Smooth muscle cell (in vitro differentiated cells): Measurements from ENCODE around the gene UBE2F. TPM values are rescaled to one million over a fixed set of nuclear protein-coding genes. Genes with fewer than 3 reads are reported as not detected.

Experiments used
- DNase-seq: peaks from one replicate; lab custom pipeline; 2025; ENCODE audit not compliant: unreplicated experiment; lab: John Stamatoyannopoulos, UW
- H2AFZ ChIP-seq: fragments of 200-600 bp; sonication (generic); 2 replicates; pipeline ENCODE4 v1.6.0; 2016; ENCODE audit warnings: antibody characterized with exemption, low read depth, mild to moderate bottlenecking
- H3F3A ChIP-seq: fragments of 200-600 bp; sonication (generic); 2 replicates; pipeline ENCODE4 v1.6.0; 2017; ENCODE audit warnings: antibody characterized with exemption, low read depth
- H3K27ac ChIP-seq: fragments of 200-600 bp; sonication (generic); 2 replicates; pipeline ENCODE4 v1.5.1; 2016; ENCODE audit warnings: low read depth, mild to moderate bottlenecking
- H3K27me3 ChIP-seq: fragments of 200-600 bp; sonication (generic); 2 replicates; pipeline ENCODE4 v1.6.1; 2016; ENCODE audit warnings: low read depth, mild to moderate bottlenecking
- H3K36me3 ChIP-seq: fragments of 200-600 bp; sonication (generic); 2 replicates; pipeline ENCODE4 v1.5.1; 2016; ENCODE audit warnings: low read depth
- H3K4me1 ChIP-seq: fragments of 200-600 bp; sonication (generic); 2 replicates; pipeline ENCODE4 v1.5.1; 2016; ENCODE audit warnings: low read depth
- H3K4me2 ChIP-seq: fragments of 200-600 bp; sonication (generic); 2 replicates; pipeline ENCODE4 v1.6.0; 2016; ENCODE audit warnings: mild to moderate bottlenecking
- H3K4me3 ChIP-seq: fragments of 200-600 bp; sonication (generic); 2 replicates; pipeline ENCODE4 v1.5.1; 2016; ENCODE audit warnings: mild to moderate bottlenecking
- H3K79me2 ChIP-seq: fragments of 200-600 bp; sonication (generic); 2 replicates; pipeline ENCODE4 v1.6.0; 2016; ENCODE audit warnings: low read depth, mild to moderate bottlenecking
- H3K9ac ChIP-seq: fragments of 200-600 bp; sonication (generic); 2 replicates; pipeline ENCODE4 v1.6.0; 2016; ENCODE audit warnings: low read depth
- H3K9me3 ChIP-seq: fragments of 200-600 bp; sonication (generic); replicated peaks from 2 replicates; pipeline ENCODE4 v1.5.1; 2016; ENCODE audit warnings: low read depth
- H4K20me1 ChIP-seq: fragments of 200-600 bp; sonication (generic); 2 replicates; pipeline ENCODE4 v1.6.0; 2016; ENCODE audit warnings: low read depth
- CTCF ChIP-seq: fragments of 200-600 bp; sonication (generic); IDR thresholded peaks from 2 replicates; pipeline ENCODE4 v1.5.1; 2017; ENCODE audit warnings: borderline replicate concordance, mild to moderate bottlenecking, antibody characterized with exemption; ENCODE audit not compliant: insufficient read depth, poor library complexity, severe bottlenecking
- WGBS: methylation state at CpG from one replicate; pipeline ENCODE4 v1.1.7; 2016; ENCODE audit warnings: low lambda C conversion rate; 5-methylcytosine and 5-hydroxymethylcytosine counted together
- polyA plus RNA-seq: library from polyadenylated mRNA; unstranded; fragments of >200 nt; fragmentation: Nextera tagmentation; extraction: Ambion mirVana; gene quantifications from 2 replicates; pipeline ENCODE4 v1.2.1, GENCODE V29; 2016
- total RNA-seq: library from RNA; depleted of rRNA; stranded (reverse); fragments of >200 nt; gene quantifications from 2 replicates; pipeline ENCODE4 v1.2.3, GENCODE V29; 2014

The UBE2F gene
- total and polyA plus RNA-seq, 2 experiments from 2014 or later: 52.5 to 94.8 TPM

- Histone ChIP-seq H3K9me3 (no peaks in the 10 kb centered on the region), H3F3A (no peaks in the 10 kb centered on the region), H3K4me2 (no peak overlapping the region), H4K20me1 (peaks cover 97% of the 10 kb centered on the region), H3K9ac (no peak overlapping the region), H3K4me1 (no peaks in the 10 kb centered on the region), H2AFZ (no peak overlapping the region), H3K36me3 (no peaks in the 10 kb centered on the region), H3K4me3 (no peak overlapping the region), H3K79me2 (peaks cover 83% of the 10 kb centered on the region), H3K27ac (no peak overlapping the region), H3K27me3 (no peaks in the 10 kb centered on the region)
- DNase-seq: no peak
- 98% methylated on average over 2 of the region's 2 CpGs for WGBS
- TF ChIP-seq CTCF: no peak
Observed at GRCh38 chr2:237977380-237977779, 10.6 kb downstream of the UBE2F start.

GRCh38 chr2:237978058-237978712 lies 11.4 kb downstream of the UBE2F start:
- H3K79me2 ChIP-seq: peaks cover 83% of the 10 kb centered on the region
- H3K36me3 ChIP-seq: no peaks in the 10 kb centered on the region
- peaks cover 97% of the 10 kb centered on the region for H4K20me1 ChIP-seq
- no peak for TF ChIP-seq CTCF
- no peaks in the 10 kb centered on the region for H3F3A ChIP-seq
- no peak overlapping the region for H3K27ac ChIP-seq
- H3K9me3 ChIP-seq: no peaks in the 10 kb centered on the region
- no peak overlapping the region for H3K9ac ChIP-seq
- 84% methylated on average over 8 of the region's 8 CpGs for WGBS
- no peak overlapping the region for H2AFZ ChIP-seq
- no peaks in the 10 kb centered on the region for H3K4me1 ChIP-seq
- H3K4me3 ChIP-seq: no peak overlapping the region
- no peak for DNase-seq
- H3K27me3 ChIP-seq: no peaks in the 10 kb centered on the region
- no peak overlapping the region for H3K4me2 ChIP-seq

- WGBS: 96% methylated on average over 6 of the region's 6 CpGs
Observed at GRCh38 chr2:237979331-237979730, 12.5 kb downstream of the UBE2F start.

More at GRCh38 chr2:237979331-237979730, 12.5 kb downstream of the UBE2F start:
- no peaks in the 10 kb centered on the region for H3K27me3 ChIP-seq
- no peak overlapping the region for H3K4me3 ChIP-seq
- H3K9ac ChIP-seq: no peak overlapping the region
- TF ChIP-seq CTCF: no peak
- H3K36me3 ChIP-seq: no peaks in the 10 kb centered on the region
- no peaks in the 10 kb centered on the region for H3K4me1 ChIP-seq
- no peak overlapping the region for H2AFZ ChIP-seq
- peaks cover 82% of the 10 kb centered on the region for H3K79me2 ChIP-seq
- no peak overlapping the region for H3K4me2 ChIP-seq
- no peaks in the 10 kb centered on the region for H3F3A ChIP-seq
- no peaks in the 10 kb centered on the region for H3K9me3 ChIP-seq
- peaks cover 100% of the 10 kb centered on the region for H4K20me1 ChIP-seq
- DNase-seq: no peak
- H3K27ac ChIP-seq: no peak overlapping the region
